Naive thymus-derived CD4-positive, alpha-beta T cell (primary cell): ENCODE measurements around the gene LTV1. TPM values are rescaled to one million over a fixed set of nuclear protein-coding genes. Genes with fewer than 3 reads are reported as not detected.

ENCODE experiments used
- ATAC-seq: fragments of 150-1000 bp; cut with Tn5 transposase; 2 replicates; pipeline ENCODE4 v1.10.0; 2021; ENCODE audit warnings: mild to moderate bottlenecking, moderate library complexity
- CTCF ChIA-PET: fragments of 350-600 bp; sonication (Branson Sonifier 250); formaldehyde crosslinking; loops from one replicate; lab custom pipeline; 2021; ENCODE audit warnings: antibody characterized with exemption; lab: Charles Lee
- POLR2A ChIA-PET: fragments of 350-600 bp; sonication (Branson Sonifier 250); formaldehyde crosslinking; loops from one replicate; lab custom pipeline; 2021; ENCODE audit warnings: antibody characterized with exemption, inconsistent platforms; lab: Charles Lee
- DNase-seq, 9 donors: peaks; one replicate each; pipeline versions ENCODE4 v3.0.0 to v3.0.0-alpha.2; 2020 to 2022; ENCODE audit warnings: mixed read lengths in 1 of 9
- H3K27ac ChIP-seq: one replicate; pipeline ENCODE4 v1.7.0; 2013; ENCODE audit warnings: mild to moderate bottlenecking, low read depth, low read length, moderate library complexity
- H3K27me3 ChIP-seq, 2 donors: one replicate each; pipeline ENCODE4 v1.7.0; 2013; ENCODE audit warnings: low read length in 2 of 2, mild to moderate bottlenecking in 2 of 2, moderate library complexity in 2 of 2; ENCODE audit not compliant: control insufficient read depth in 2 of 2, insufficient read depth in 2 of 2
- H3K36me3 ChIP-seq, 3 experiments: 1 replicate in 2 of 3; 2 replicates in 1 of 3; pipeline ENCODE4 v1.7.0; 2013; ENCODE audit warnings: low read length in 3 of 3, mild to moderate bottlenecking in 3 of 3, moderate library complexity in 1 of 3; ENCODE audit not compliant: insufficient read depth in 3 of 3, control insufficient read depth in 2 of 3
- H3K4me1 ChIP-seq, 2 donors: one replicate each; pipeline ENCODE4 v1.7.0; 2013; ENCODE audit warnings: low read length in 2 of 2, mild to moderate bottlenecking in 2 of 2, moderate library complexity in 1 of 2; ENCODE audit not compliant: control insufficient read depth in 2 of 2, insufficient read depth in 2 of 2
- H3K4me3 ChIP-seq: 2 replicates; pipeline ENCODE4 v1.7.0; 2013; ENCODE audit warnings: mild to moderate bottlenecking, low read length
- H3K9me3 ChIP-seq, 3 experiments: 1 replicate in 2 of 3; 2 replicates in 1 of 3; pipeline ENCODE4 v1.7.0; 2013; ENCODE audit warnings: low read length in 3 of 3; ENCODE audit not compliant: control insufficient read depth in 2 of 3
- H3K27ac Mint-ChIP-seq, 9 donors: one replicate each; pipeline ENCODE4 v1.8.0; 2020 to 2022; ENCODE audit warnings: mixed read lengths in 9 of 9, mild to moderate bottlenecking in 8 of 9, moderate library complexity in 5 of 9, inconsistent platforms in 2 of 9
- H3K27me3 Mint-ChIP-seq, 5 donors: one replicate each; pipeline ENCODE4 v1.8.0; 2021 to 2022; ENCODE audit warnings: mixed read lengths in 5 of 5, mild to moderate bottlenecking in 1 of 5
- H3K36me3 Mint-ChIP-seq, 5 donors: one replicate each; pipeline ENCODE4 v1.8.0; 2020 to 2022; ENCODE audit warnings: mixed read lengths in 5 of 5, mild to moderate bottlenecking in 3 of 5, inconsistent platforms in 1 of 5
- H3K4me1 Mint-ChIP-seq, 7 donors: one replicate each; pipeline ENCODE4 v1.8.0; 2020 to 2022; ENCODE audit warnings: mixed read lengths in 7 of 7, mild to moderate bottlenecking in 3 of 7, inconsistent platforms in 1 of 7
- H3K4me3 Mint-ChIP-seq, 10 donors: one replicate each; pipeline ENCODE4 v1.8.0; 2020 to 2022; ENCODE audit warnings: mild to moderate bottlenecking in 10 of 10, mixed read lengths in 10 of 10, moderate library complexity in 6 of 10, inconsistent platforms in 2 of 10
- H3K9me3 Mint-ChIP-seq, 11 donors: one replicate each; pipeline ENCODE4 v1.8.0; 2020 to 2022; ENCODE audit warnings: mixed read lengths in 11 of 11, mild to moderate bottlenecking in 4 of 11, inconsistent platforms in 1 of 11, moderate library complexity in 1 of 11
- intact Hi-C, 2 donors: fragments of 100-400 bp; cut with micrococcal nuclease; formaldehyde crosslinking; loops; one replicate each; pipeline ENCODE4 v1.15.1; 2023
- polyA plus RNA-seq, 2 donors: library from polyadenylated mRNA; unstranded; fragments of 300-500 nt; fragmentation: Illumina TruSeq; gene quantifications; one replicate each; pipeline ENCODE4 v1.2.3, GENCODE V29; 2021
- total RNA-seq, 6 experiments: library from RNA in 5 of 6; stranded (reverse) in 5 of 6; gene quantifications; 1 replicate in 5 of 6; 2 replicates in 1 of 6; pipeline ENCODE4 v1.2.3 and lab custom pipeline; 2021 to 2026

The LTV1 gene
- total and polyA plus RNA-seq, 7 experiments from 2014 or later: 16.5 to 29.6 (median 22.6) TPM

DNA sequence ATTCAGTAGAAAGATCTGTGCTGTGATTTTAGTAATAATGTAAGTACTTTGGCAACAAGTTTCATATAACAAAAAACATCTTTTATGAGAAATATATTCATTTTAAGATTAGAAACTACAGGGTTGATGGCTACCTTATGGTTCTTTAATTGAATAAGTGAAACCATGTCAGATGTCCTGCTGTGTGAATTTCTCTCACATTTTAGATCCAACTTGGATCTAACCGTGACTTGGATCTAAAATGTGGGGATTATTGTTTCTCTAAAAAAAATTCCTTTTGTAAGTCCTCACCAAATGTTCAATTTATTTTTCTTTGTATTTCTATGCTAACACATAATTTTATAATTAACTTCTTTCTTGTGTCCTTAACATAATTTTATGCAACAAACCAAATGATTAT lies 51.5 kb downstream of the LTV1 start:
- H3K4me1 ChIP-seq: no peaks in the 10 kb centered on the region
- Mint-ChIP-seq H3K27me3 (no peaks in the 10 kb centered on the region), H3K4me3 (no peak overlapping the region), H3K4me1 (no peaks in the 10 kb centered on the region), H3K36me3 (peaks cover 0 to 19% (median 0%) of the 10 kb centered on the region in 5 donors), H3K9me3 (no peaks in the 10 kb centered on the region), H3K27ac (no peak overlapping the region)
- no peaks in the 10 kb centered on the region for H3K27me3 ChIP-seq
- H3K27ac ChIP-seq: no peak overlapping the region
- H3K4me3 ChIP-seq: no peak overlapping the region
- no peaks in the 10 kb centered on the region for H3K9me3 ChIP-seq
- ATAC-seq: no peak
- intact Hi-C loops: no loop called here
- no peaks in the 10 kb centered on the region for H3K36me3 ChIP-seq
- POLR2A ChIA-PET: no interaction called here
- CTCF ChIA-PET: no interaction called here
- DNase-seq: no peak

- POLR2A ChIA-PET: no interaction called here
- Histone ChIP-seq H3K36me3 (no peaks in the 10 kb centered on the region), H3K9me3 (no peaks in the 10 kb centered on the region), H3K27ac (no peak overlapping the region), H3K27me3 (no peaks in the 10 kb centered on the region), H3K4me1 (no peaks in the 10 kb centered on the region), H3K4me3 (no peak overlapping the region)
- no peaks in the 10 kb centered on the region for H3K4me1 Mint-ChIP-seq
- intact Hi-C loops: no loop called here
- no peak for DNase-seq
- CTCF ChIA-PET: interaction anchor here (0.6 kb wide), 1 partner anchor 76 kb away, joined by 3 read pairs; no protein-coding TSS in a partner anchor
- no peak overlapping the region for H3K27ac Mint-ChIP-seq
- ATAC-seq: no peak
- H3K4me3 Mint-ChIP-seq: no peak overlapping the region
- H3K36me3 Mint-ChIP-seq: peaks cover 0 to 25% (median 0%) of the 10 kb centered on the region in 5 donors
- H3K27me3 Mint-ChIP-seq: no peaks in the 10 kb centered on the region
- no peaks in the 10 kb centered on the region for H3K9me3 Mint-ChIP-seq
Measured at GRCh38 chr6:143896126-143896860, 53.2 kb downstream of the LTV1 start.

DNA sequence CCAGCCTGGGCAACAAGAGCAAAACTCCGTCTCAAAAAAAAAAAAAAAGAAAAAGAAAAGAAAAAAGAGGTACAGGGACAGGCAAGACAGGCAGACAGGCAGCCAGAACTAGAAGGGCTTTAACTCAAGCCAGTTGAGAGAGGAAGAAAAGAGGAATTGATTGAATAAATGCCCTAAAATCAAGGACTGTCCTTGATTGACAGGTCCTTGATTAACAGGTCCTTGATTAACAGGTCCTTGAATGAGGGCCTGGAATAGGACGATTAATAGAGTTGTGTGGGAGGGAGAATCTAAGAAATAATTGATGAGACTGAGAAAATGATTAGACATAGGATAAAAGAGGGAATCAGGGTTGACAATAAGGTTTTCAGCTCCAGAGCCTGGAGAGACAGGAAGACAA lies 57.2 kb downstream of the LTV1 start:
- POLR2A ChIA-PET: no interaction called here
- H3K4me1 ChIP-seq: no peaks in the 10 kb centered on the region
- ATAC-seq: no peak

DNA sequence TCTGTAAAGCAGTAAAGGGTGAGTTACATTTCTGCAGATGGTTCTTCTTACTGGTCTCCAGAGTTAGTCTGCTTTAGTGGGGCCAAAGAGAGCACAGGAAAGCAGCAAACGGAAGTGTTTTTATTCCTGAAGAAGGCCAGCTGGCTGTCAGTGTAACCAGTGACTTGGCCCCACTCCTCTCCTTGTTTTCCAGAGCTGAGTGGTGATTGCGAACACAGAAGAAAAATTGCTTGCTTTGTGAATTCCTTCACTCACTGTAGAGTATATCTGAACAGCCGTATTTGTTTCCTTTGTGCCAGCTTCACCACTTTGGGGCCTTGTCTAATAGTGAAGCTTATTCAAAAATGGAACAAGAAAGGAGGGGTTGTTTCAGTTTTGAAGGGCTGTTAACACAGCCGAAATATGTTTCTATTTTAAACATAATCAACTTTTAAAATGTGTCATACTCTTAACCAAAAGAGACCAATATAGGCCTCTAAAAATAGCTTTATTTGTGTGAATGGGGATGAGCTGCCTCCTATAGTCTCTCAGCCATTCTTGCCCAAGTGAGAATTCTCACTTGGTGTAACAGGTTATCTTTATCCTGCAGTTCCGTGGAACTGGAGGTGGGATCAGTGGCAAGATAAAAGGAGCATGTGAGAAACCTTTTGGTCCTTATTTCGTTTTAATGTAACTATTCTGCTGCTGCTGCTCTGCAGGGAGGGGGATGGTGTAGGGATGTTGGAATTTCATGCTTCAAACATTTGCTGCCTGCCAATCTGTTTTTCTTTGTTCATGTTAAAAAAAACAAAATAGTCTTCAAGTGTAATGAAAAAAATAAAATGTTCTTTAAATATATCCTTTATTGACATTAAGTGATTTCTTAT lies 59.0 kb downstream of the LTV1 start:
- CTCF ChIA-PET: interaction anchor here (0.6 kb wide), 1 partner anchor 1351 kb away, joined by 4 read pairs; no protein-coding TSS in a partner anchor
- Histone ChIP-seq H3K27me3 (no peaks in the 10 kb centered on the region), H3K4me1 (no peaks in the 10 kb centered on the region), H3K4me3 (no peak overlapping the region), H3K36me3 (no peaks in the 10 kb centered on the region), H3K9me3 (no peaks in the 10 kb centered on the region), H3K27ac (no peak overlapping the region)
- peaks cover 0 to 2% (median 0%) of the 10 kb centered on the region in 5 donors for H3K27me3 Mint-ChIP-seq
- POLR2A ChIA-PET: no interaction called here
- no peak for ATAC-seq
- no peak overlapping the region for H3K4me3 Mint-ChIP-seq
- H3K9me3 Mint-ChIP-seq: peaks cover 0 to 5% (median 0%) of the 10 kb centered on the region in 11 donors
- intact Hi-C loops: no loop called here
- H3K27ac Mint-ChIP-seq: no peak overlapping the region
- H3K36me3 Mint-ChIP-seq: peaks cover 0 to 29% (median 0%) of the 10 kb centered on the region in 5 donors
- no peaks in the 10 kb centered on the region for H3K4me1 Mint-ChIP-seq
- DNase-seq: no peak

More for the DNA sequence above, 57.2 kb downstream of the LTV1 start:
- Histone ChIP-seq H3K36me3 (no peaks in the 10 kb centered on the region), H3K4me3 (no peak overlapping the region), H3K9me3 (no peaks in the 10 kb centered on the region), H3K27me3 (no peaks in the 10 kb centered on the region), H3K27ac (no peak overlapping the region)
- Mint-ChIP-seq H3K4me1 (no peaks in the 10 kb centered on the region), H3K9me3 (peaks cover 0 to 4% (median 0%) of the 10 kb centered on the region in 11 donors), H3K36me3 (peaks cover 0 to 25% (median 0%) of the 10 kb centered on the region in 5 donors), H3K27me3 (no peaks in the 10 kb centered on the region), H3K4me3 (no peak overlapping the region), H3K27ac (no peak overlapping the region)
- no peak for DNase-seq
- intact Hi-C loops: no loop called here
- CTCF ChIA-PET: no interaction called here

- Mint-ChIP-seq H3K27me3 (peaks cover 0 to 2% (median 0%) of the 10 kb centered on the region in 5 donors), H3K36me3 (peaks cover 0 to 29% (median 0%) of the 10 kb centered on the region in 5 donors), H3K4me1 (no peaks in the 10 kb centered on the region), H3K27ac (no peak overlapping the region), H3K9me3 (peaks cover 0 to 5% (median 0%) of the 10 kb centered on the region in 11 donors), H3K4me3 (no peak overlapping the region)
- ChIA-PET POLR2A (no interaction called here), CTCF (no interaction called here)
- Histone ChIP-seq H3K9me3 (no peaks in the 10 kb centered on the region), H3K4me3 (no peak overlapping the region), H3K27me3 (no peaks in the 10 kb centered on the region), H3K4me1 (no peaks in the 10 kb centered on the region), H3K36me3 (no peaks in the 10 kb centered on the region), H3K27ac (no peak overlapping the region)
- DNase-seq: no peak
- intact Hi-C loops: no loop called here
- ATAC-seq: no peak
Measured at GRCh38 chr6:143902827-143903226, 59.7 kb downstream of the LTV1 start.

GRCh38 chr6:143911028-143911427 lies 67.9 kb downstream of the LTV1 start:
- H3K9me3 Mint-ChIP-seq: peaks cover 9 to 53% (median 24%) of the 10 kb centered on the region in 11 donors
- ChIA-PET POLR2A (no interaction called here), CTCF (no interaction called here)
- Histone ChIP-seq H3K4me1 (no peaks in the 10 kb centered on the region), H3K4me3 (no peak overlapping the region), H3K27ac (no peak overlapping the region), H3K9me3 (peaks cover 0 to 11% (median 0%) of the 10 kb centered on the region in 3 experiments), H3K36me3 (no peaks in the 10 kb centered on the region), H3K27me3 (no peaks in the 10 kb centered on the region)
- ATAC-seq: no peak
- H3K36me3 Mint-ChIP-seq: peaks cover 3 to 66% (median 34%) of the 10 kb centered on the region in 5 donors
- peaks cover 0 to 13% (median 0%) of the 10 kb centered on the region in 5 donors for H3K27me3 Mint-ChIP-seq
- H3K4me1 Mint-ChIP-seq: no peaks in the 10 kb centered on the region
- intact Hi-C loops: no loop called here
- no peak overlapping the region for H3K4me3 Mint-ChIP-seq
- DNase-seq: no peak
- no peak overlapping the region for H3K27ac Mint-ChIP-seq
